ENCODE results near the gene MB21D2.
"Not testable (repeated sequence)": the region's sequence is repeated elsewhere in the genome, so short reads cannot be mapped to it uniquely, and the experiment has no call there.

Gene MB21D2

GRCh38 chr3:192794216-192794615, 123.4 kb downstream of the MB21D2 start:
- no peak for DNase-seq

- not testable (repeated sequence) for DNase-seq
These were observed 128.7 kb downstream of the MB21D2 start for GRCh38 chr3:192788816-192789515.

- DNase-seq: no peak
These were observed 139.1 kb downstream of the MB21D2 start for GRCh38 chr3:192778508-192778907.

DNA sequence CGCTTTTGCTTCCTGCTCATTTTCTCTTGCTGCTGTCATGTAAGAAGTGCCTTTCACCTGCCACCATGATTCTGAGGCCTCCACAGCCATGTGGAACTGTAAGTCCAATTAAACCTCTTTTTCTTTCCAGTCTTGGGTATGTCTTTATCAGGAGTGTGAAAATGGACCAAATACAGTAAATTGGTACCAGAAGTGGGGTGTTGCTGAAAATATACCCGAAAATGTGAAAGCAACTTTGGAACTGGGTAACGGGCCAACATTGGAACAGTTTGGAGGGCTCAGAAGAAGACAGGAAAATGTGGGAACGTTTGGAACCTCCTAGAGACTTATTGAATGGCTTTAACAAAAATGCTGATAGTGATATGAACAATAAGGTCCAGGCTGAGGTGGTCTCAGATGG, 143.3 kb downstream of the MB21D2 start:
- not testable (repeated sequence) for DNase-seq

GRCh38 chr3:192772240-192772894, 145.3 kb downstream of the MB21D2 start:
- peak; percentile 36 for DNase-seq

- no peak for DNase-seq
These were observed 159.0 kb downstream of the MB21D2 start for GRCh38 chr3:192758654-192759053.

GRCh38 chr3:192751148-192751547, 166.5 kb downstream of the MB21D2 start:
- no peak for DNase-seq

- DNase-seq: no peak
These were observed 167.5 kb downstream of the MB21D2 start for GRCh38 chr3:192750201-192750600.

- no peak for DNase-seq
These were observed 169.9 kb downstream of the MB21D2 start for GRCh38 chr3:192747746-192748145.

DNA sequence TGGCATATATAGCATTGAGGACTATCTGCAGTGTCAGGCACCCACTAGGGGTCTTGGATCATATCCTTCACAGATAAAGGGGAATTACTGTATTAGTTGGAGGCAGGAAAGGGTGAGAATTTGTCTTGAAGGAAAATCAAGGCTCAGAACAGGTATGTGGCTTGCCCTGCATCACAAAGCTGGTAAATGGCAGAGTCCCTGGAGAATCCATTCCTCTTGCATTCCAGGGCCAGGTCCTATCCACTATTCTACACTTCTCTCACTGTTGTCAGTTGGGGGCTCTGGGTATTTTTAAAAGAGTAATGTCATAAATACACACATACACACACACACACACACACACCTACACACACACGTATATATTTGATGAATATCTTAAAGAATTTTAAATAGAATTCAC, 170.5 kb downstream of the MB21D2 start:
- no peak for DNase-seq

Data from NCI-H146 (cell line).